ENCODE measurements around the gene GFOD2. TPM values are rescaled to one million over a fixed set of nuclear protein-coding genes. Genes with fewer than 3 reads are reported as not detected.
A peak's percentile ranks its signal among the peaks of the same experiment; 100 is the strongest.

The GFOD2 gene
- total RNA-seq, 2 donors from 2014 or later: 15.8 to 18.1 TPM

DNA sequence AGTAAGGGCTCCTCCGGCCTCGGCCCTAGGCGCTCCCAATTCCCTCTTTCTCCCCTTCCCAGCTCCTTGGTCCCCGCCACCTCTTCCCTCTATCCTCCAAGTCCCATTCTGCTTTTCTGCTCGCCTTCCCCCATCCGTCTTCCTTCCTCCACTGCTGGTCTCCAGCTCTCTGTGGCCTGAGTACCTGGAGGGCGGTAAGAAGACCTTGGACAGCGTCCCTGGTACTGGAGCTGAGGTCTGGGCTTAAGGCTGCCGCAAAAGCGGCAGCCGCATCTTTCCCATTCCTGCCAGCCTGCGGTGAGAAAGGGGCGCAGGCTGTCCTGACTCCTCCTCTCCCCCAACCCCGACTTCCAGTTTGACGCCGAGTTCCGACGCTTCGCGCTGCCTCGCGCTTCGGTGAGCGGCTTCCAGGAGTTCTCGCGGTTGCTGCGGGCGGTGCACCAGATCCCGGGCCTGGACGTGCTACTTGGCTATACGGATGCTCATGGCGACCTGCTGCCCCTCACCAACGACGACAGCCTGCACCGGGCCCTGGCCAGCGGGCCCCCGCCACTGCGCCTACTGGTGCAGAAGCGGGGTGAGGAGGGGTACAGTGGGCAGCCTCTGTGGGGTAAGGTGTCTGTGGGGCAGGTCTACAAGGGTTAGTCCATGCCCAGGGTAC lies 57.9 kb downstream of the GFOD2 start:
- peaks cover 65% of the 10 kb centered on the region for H3K4me1 ChIP-seq
- H3K27me3 ChIP-seq: no peaks in the 10 kb centered on the region
- WGBS, 2 donors: 4 to 5% methylated on average over 11 to 38 of the region's 39 CpGs
- DNase-seq (peak; percentile 40 to 69 (median 63)), ATAC-seq (peak; percentile 26)
- TF ChIP-seq POLR2A (IDR thresholded peaks at IDR 0.05): peak in 1 of 3 donors; percentile 3
- TF ChIP-seq, protein P1, sequence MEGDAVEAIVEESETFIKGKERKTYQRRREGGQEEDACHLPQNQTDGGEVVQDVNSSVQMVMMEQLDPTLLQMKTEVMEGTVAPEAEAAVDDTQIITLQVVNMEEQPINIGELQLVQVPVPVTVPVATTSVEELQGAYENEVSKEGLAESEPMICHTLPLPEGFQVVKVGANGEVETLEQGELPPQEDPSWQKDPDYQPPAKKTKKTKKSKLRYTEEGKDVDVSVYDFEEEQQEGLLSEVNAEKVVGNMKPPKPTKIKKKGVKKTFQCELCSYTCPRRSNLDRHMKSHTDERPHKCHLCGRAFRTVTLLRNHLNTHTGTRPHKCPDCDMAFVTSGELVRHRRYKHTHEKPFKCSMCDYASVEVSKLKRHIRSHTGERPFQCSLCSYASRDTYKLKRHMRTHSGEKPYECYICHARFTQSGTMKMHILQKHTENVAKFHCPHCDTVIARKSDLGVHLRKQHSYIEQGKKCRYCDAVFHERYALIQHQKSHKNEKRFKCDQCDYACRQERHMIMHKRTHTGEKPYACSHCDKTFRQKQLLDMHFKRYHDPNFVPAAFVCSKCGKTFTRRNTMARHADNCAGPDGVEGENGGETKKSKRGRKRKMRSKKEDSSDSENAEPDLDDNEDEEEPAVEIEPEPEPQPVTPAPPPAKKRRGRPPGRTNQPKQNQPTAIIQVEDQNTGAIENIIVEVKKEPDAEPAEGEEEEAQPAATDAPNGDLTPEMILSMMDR (IDR thresholded peaks at IDR 0.05): peak in 1 of 7 experiments; percentile 6
- no peaks in the 10 kb centered on the region for H3K36me3 ChIP-seq (replicated peaks in 1 of 2; ENCODE audit: insufficient read depth in 1 of 2, low read depth in 2 of 2)
- intact Hi-C loops (cut with DNase I): no loop called here
- no peaks in the 10 kb centered on the region for H3K9me3 ChIP-seq
- H3K4me3 ChIP-seq: peak overlapping the region; percentile 22 to 33
- peak overlapping the region; percentile 69 to 97 (median 96) for H3K27ac ChIP-seq

DNA sequence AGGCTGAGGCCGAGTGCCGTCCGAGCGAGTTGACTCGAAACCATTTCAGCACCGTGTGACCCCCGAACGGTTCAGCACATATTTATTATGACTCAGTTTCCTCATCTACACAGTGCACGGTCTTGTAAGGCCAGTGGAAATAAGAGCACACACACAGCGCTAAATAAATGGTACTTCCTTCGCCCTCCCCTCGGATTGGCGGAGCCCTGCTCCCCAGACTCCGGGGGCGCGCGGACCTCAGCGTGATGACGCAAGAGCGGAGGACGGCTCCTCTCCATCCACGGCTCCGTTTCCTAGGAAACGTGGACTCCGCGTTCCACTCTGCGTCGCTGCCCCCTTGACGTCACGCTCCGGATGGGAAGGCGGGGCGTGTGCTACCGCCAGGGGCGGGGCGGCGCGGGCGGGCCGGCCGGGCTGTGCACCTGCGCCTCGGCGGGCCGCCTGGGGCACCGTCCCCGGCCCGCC lies 58.5 kb downstream of the GFOD2 start, which contains the start of gene PARD6A:
PARD6A (plus strand) TSS at position 397 of the 465 bp plus-strand sequence. CDS start 79 bp downstream, outside the sequence.
- 0% methylated on average over 11 to 44 of the region's 48 CpGs for WGBS, 2 donors
- Histone ChIP-seq H3K27me3 (no peaks in the 10 kb centered on the region), H3K36me3 (replicated peaks in 1 of 2; ENCODE audit: insufficient read depth in 1 of 2, low read depth in 2 of 2) (no peaks in the 10 kb centered on the region), H3K4me3 (peak within 1 kb of the TSS; percentile 63 to 78), H3K27ac (peak within 1 kb of the TSS; percentile 69 to 97 (median 96)), H3K4me1 (peaks cover 59% of the 10 kb centered on the region), H3K9me3 (no peaks in the 10 kb centered on the region)
- DNase-seq: peak; percentile 89 to 96 (median 93)
- peak; percentile 82 for ATAC-seq
- TF ChIP-seq, protein P1 (IDR thresholded peaks at IDR 0.05): peak in 2 of 7 experiments; percentile 45 to 46
- TF ChIP-seq POLR2A (IDR thresholded peaks at IDR 0.05): peak in 2 of 3 donors; percentile 49 to 53
- intact Hi-C loops (cut with DNase I): no loop called here

DNA sequence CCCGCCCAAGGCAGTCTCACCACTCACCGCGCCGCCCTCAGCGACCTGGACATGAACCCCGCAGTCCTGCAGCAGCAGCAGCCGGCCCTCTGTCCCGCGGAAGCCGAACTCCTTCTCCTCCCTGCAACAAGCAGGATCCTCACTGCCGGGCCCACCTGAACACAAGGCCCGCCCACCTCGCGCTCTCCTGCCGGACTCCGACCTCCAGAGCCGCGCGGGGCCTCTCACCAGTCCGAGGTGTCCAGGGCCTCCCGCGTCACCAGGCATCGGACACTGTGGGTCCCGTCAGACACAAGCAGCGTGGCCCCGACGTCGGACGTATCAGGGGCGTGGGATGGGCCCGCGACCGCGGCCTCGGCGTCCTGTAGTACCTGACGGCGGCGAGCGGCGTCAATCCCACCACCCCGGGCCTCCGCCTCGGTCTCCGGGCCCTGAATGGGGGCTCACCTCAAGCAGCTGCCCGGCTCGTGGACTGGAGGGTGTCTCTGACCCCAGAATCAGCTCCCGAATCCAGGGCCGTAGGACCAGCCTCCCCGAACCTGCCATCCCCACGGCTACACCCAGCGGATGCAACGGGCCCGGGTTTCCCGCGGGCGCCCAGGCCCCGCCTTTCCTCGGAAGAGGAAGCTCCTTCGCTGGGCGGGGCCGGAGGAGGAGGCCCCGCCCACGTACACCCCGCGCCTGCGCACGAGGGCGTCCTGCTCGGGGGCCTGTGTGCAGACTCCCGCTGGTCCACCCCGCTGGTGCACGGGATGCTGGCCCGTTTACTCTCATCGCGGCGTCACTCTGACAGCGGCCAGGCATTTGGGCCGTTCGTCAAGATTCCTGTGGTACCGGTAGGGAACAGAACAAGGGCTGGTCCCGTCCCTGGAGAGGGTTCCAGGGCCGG lies 59.2 kb downstream of the GFOD2 start, which contains the start of gene ACD:
ACD (minus strand) TSS at position 586 of the 889 bp plus-strand sequence; CDS start at position 546, 40 bp downstream.
- H3K36me3 ChIP-seq (replicated peaks in 1 of 2; ENCODE audit: insufficient read depth in 1 of 2, low read depth in 2 of 2): no peaks in the 10 kb centered on the region
- ATAC-seq (peak; percentile 79), DNase-seq (peak; percentile 89 to 90 (median 90))
- no peaks in the 10 kb centered on the region for H3K27me3 ChIP-seq
- H3K27ac ChIP-seq: peak within 1 kb of the TSS; percentile 69 to 97 (median 96)
- 1 to 2% methylated on average over 11 to 74 of the region's 83 CpGs for WGBS, 2 donors
- intact Hi-C loops (cut with DNase I): loop anchor here (5.0 kb wide), 1 partner anchor 103 kb away; no protein-coding TSS in a partner anchor
- peaks cover 54% of the 10 kb centered on the region for H3K4me1 ChIP-seq
- H3K4me3 ChIP-seq: peak within 1 kb of the TSS; percentile 63 to 78
- peak; percentile 29 to 82 (median 68) for TF ChIP-seq POLR2A (IDR thresholded peaks at IDR 0.05)
- TF ChIP-seq, protein P1 (IDR thresholded peaks at IDR 0.05): peak in 1 of 7 experiments; percentile 4
- H3K9me3 ChIP-seq: no peaks in the 10 kb centered on the region

DNA sequence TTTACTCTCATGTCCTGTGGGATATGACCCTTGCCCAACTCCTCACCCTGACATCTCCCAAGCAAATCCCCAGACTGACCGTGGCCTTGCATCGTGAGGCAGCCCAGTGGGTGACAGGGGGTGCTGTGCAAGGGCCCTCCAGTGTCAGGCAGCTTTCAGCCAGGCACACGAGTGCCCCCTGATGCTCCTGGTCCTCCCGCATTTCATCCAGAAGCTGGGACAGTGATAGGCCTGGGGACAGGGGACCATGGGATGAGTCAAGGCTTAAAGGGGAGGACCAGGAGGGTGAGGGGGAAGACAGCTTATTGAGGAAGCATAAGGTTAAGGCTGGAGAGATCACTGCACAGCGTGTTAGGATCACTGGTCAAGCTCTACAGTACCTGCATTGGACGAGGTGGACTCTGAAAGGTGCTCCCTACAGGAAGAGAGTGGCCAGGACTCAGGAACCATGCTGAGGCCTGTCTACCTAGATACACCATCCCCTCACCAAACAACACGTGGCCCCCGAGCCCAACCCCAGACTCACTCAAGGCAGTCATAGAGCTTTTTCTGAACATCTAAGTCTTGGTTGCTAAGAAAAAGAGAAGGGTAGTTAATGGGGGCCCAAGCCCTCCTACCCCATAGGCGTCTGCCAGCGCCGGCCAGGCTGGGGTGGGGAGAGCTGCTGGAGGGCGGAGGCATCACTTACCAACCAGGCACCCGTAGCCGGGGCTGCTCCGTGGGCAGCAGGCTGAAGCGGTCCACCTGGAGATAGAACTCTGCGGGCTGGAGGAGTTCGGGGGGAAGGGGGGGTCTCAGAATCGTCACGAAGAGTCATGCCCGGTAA lies 60.1 kb downstream of the GFOD2 start:
- Histone ChIP-seq H3K9me3 (no peaks in the 10 kb centered on the region), H3K4me3 (peak overlapping the region; percentile 63 to 78), H3K4me1 (peaks cover 46% of the 10 kb centered on the region), H3K27me3 (peaks cover 0 to 6% of the 10 kb centered on the region in 2 donors), H3K36me3 (replicated peaks in 1 of 2; ENCODE audit: insufficient read depth in 1 of 2, low read depth in 2 of 2) (no peaks in the 10 kb centered on the region), H3K27ac (no peak overlapping the region)
- intact Hi-C loops (cut with DNase I): loop anchor here (5.0 kb wide), 1 partner anchor 102 kb away; no protein-coding TSS in a partner anchor
- TF ChIP-seq, protein P1 (IDR thresholded peaks at IDR 0.05): no peak
- TF ChIP-seq POLR2A (IDR thresholded peaks at IDR 0.05): no peak
- no peak for DNase-seq
- ATAC-seq: no peak
- 37 to 38% methylated on average over 20 to 21 of the region's 21 CpGs for WGBS, 2 donors

Data from body of pancreas (tissue), 4 donors.